ENCODE measurements around the gene MAP3K13. TPM values are rescaled to one million over a fixed set of nuclear protein-coding genes. Genes with fewer than 3 reads are reported as not detected.

Gene MAP3K13
- total RNA-seq, 1 experiment from 2014 or later, result 9.1 TPM

DNA sequence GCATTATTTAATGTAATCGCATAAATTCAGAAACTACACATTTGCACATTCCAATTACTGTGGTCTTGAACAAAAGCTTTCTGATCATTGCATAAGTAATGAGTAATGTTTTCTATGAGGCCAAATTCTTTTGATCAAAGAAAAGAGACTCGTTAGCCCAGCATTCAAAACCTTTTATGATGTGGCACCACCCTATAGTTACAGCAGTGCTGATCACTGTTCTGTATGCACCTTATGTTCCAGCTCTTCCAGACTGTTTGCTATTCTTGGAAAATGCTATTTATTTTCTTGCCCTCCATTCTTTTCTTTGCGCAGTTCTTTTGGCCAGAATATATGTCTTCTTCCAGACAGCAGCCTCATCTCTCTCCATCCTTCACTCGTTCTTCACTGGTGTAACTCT, 42.3 kb downstream of the MAP3K13 start (continued):
- no peak for TF ChIP-seq RORB (CRISPR knock-in tag; IDR thresholded peaks at IDR 0.05)
- TF ChIP-seq ZNF423 (CRISPR knock-in tag; IDR thresholded peaks at IDR 0.05), result no peak
- no peak for TF ChIP-seq AR (CRISPR knock-in tag; IDR thresholded peaks at IDR 0.05)
- TF ChIP-seq GABPB1 (CRISPR knock-in tag; IDR thresholded peaks at IDR 0.05), result no peak
- no peak for TF ChIP-seq JAZF1 (CRISPR knock-in tag; IDR thresholded peaks at IDR 0.05)
- no peak for TF ChIP-seq STAT6 (CRISPR knock-in tag; conservative IDR thresholded peaks at IDR 0.05; ENCODE audit: low read depth)
- TF ChIP-seq ZNF317 (CRISPR knock-in tag; IDR thresholded peaks at IDR 0.05; ENCODE audit: borderline replicate concordance, low read depth), result no peak
- no peak for TF ChIP-seq FOXK1 (CRISPR knock-in tag; IDR thresholded peaks at IDR 0.05)
- TF ChIP-seq ARID4B (CRISPR knock-in tag; IDR thresholded peaks at IDR 0.05; ENCODE audit: borderline replicate concordance), result no peak
- TF ChIP-seq MAX (CRISPR knock-in tag; IDR thresholded peaks at IDR 0.05), result no peak

- ChIA-PET POLR2A (no interaction called here), CTCF (no interaction called here)
- DNase-seq (ENCODE audit: low spot score) (no peak), ATAC-seq (no peak)
- Mint-ChIP-seq H3K27me3 (ENCODE audit: low read depth) (no peaks in the 10 kb centered on the region), H3K27ac (no peak overlapping the region), H3K4me3 (no peak overlapping the region), H3K9me3 (no peaks in the 10 kb centered on the region), H3K36me3 (no peaks in the 10 kb centered on the region), H3K4me1 (peaks cover 3% of the 10 kb centered on the region; the same call in 1 of the 2 replicates)
- TF ChIP-seq ZNF138 (CRISPR knock-in tag; conservative IDR thresholded peaks at IDR 0.05), result no peak
- no peak for TF ChIP-seq EMX1 (CRISPR knock-in tag; IDR thresholded peaks at IDR 0.05)
- TF ChIP-seq ATF1 (CRISPR knock-in tag; IDR thresholded peaks at IDR 0.05), result no peak
- no peak for TF ChIP-seq SMAD4 (CRISPR knock-in tag; IDR thresholded peaks at IDR 0.05)
- no peak for TF ChIP-seq HMGA2 (CRISPR knock-in tag; IDR thresholded peaks at IDR 0.05)
- TF ChIP-seq JAZF1 (CRISPR knock-in tag; IDR thresholded peaks at IDR 0.05), result no peak
- TF ChIP-seq, protein P1, sequence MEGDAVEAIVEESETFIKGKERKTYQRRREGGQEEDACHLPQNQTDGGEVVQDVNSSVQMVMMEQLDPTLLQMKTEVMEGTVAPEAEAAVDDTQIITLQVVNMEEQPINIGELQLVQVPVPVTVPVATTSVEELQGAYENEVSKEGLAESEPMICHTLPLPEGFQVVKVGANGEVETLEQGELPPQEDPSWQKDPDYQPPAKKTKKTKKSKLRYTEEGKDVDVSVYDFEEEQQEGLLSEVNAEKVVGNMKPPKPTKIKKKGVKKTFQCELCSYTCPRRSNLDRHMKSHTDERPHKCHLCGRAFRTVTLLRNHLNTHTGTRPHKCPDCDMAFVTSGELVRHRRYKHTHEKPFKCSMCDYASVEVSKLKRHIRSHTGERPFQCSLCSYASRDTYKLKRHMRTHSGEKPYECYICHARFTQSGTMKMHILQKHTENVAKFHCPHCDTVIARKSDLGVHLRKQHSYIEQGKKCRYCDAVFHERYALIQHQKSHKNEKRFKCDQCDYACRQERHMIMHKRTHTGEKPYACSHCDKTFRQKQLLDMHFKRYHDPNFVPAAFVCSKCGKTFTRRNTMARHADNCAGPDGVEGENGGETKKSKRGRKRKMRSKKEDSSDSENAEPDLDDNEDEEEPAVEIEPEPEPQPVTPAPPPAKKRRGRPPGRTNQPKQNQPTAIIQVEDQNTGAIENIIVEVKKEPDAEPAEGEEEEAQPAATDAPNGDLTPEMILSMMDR (IDR thresholded peaks at IDR 0.05), result no peak
- TF ChIP-seq, protein P2, sequence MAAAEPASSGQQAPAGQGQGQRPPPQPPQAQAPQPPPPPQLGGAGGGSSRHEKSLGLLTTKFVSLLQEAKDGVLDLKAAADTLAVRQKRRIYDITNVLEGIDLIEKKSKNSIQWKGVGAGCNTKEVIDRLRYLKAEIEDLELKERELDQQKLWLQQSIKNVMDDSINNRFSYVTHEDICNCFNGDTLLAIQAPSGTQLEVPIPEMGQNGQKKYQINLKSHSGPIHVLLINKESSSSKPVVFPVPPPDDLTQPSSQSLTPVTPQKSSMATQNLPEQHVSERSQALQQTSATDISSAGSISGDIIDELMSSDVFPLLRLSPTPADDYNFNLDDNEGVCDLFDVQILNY (CRISPR knock-in tag; IDR thresholded peaks at IDR 0.05), result no peak
- TF ChIP-seq PREB (CRISPR knock-in tag; IDR thresholded peaks at IDR 0.05; ENCODE audit: borderline replicate concordance), result no peak
- no peak for TF ChIP-seq GTF2I (CRISPR knock-in tag; conservative IDR thresholded peaks at IDR 0.05)
- TF ChIP-seq ZNF423 (CRISPR knock-in tag; IDR thresholded peaks at IDR 0.05), result no peak
Observed at GRCh38 chr3:185405664-185406063, 42.7 kb downstream of the MAP3K13 start.

Measured in WTC11 (cell line).